Osteoblast (primary cell): ENCODE measurements around the gene TMEM184A. TPM values are rescaled to one million over a fixed set of nuclear protein-coding genes. Genes with fewer than 3 reads are reported as not detected.

Source experiments
- DNase-seq: peaks from one replicate; pipeline ENCODE4 v3.0.0; 2011; ENCODE audit warnings: low spot score, mixed read lengths; ENCODE audit not compliant: insufficient read length; ENCODE audit errors: missing footprints
- H2AFZ ChIP-seq: 2 replicates; pipeline ENCODE4 v1.6.0; 2011; ENCODE audit warnings: mild to moderate bottlenecking, low read length
- H3K27ac ChIP-seq: 2 replicates; pipeline ENCODE4 v1.5.1; 2011; ENCODE audit warnings: mild to moderate bottlenecking, low read depth, low read length, moderate library complexity
- H3K27me3 ChIP-seq: 2 replicates; pipeline ENCODE4 v1.6.0; 2012; ENCODE audit warnings: mild to moderate bottlenecking, control low read depth, inconsistent platforms, low read length, moderate library complexity; ENCODE audit not compliant: insufficient read depth
- H3K36me3 ChIP-seq: 2 replicates; pipeline ENCODE4 v1.5.1; 2011; ENCODE audit warnings: mild to moderate bottlenecking, low read length, control low read depth, moderate library complexity; ENCODE audit not compliant: insufficient read depth
- H3K4me1 ChIP-seq: 2 replicates; pipeline ENCODE4 v1.5.1; 2011; ENCODE audit warnings: mild to moderate bottlenecking, low read length, control low read depth, moderate library complexity; ENCODE audit not compliant: insufficient read depth
- H3K4me2 ChIP-seq: 2 replicates; pipeline ENCODE4 v1.6.0; 2011; ENCODE audit warnings: mild to moderate bottlenecking, low read length; ENCODE audit not compliant: insufficient read depth
- H3K4me3 ChIP-seq: fragments of 200-600 bp; sonication (generic); 3 replicates; pipeline ENCODE4 v1.5.1; 2012; ENCODE audit warnings: mild to moderate bottlenecking, low read length, inconsistent platforms; ENCODE audit not compliant: insufficient read depth
- H3K79me2 ChIP-seq: 2 replicates; pipeline ENCODE4 v1.6.0; 2012; ENCODE audit warnings: mild to moderate bottlenecking, low read length, control low read depth, inconsistent platforms; ENCODE audit not compliant: insufficient read depth
- H3K9me3 ChIP-seq: 2 replicates; pipeline ENCODE4 v1.5.1; 2011; ENCODE audit warnings: low read depth, low read length, control low read depth
- H4K20me1 ChIP-seq: 2 replicates; pipeline ENCODE4 v1.6.0; 2012; ENCODE audit warnings: mild to moderate bottlenecking, low read length, control low read depth; ENCODE audit not compliant: insufficient read depth
- CTCF ChIP-seq: IDR thresholded peaks from 2 replicates; pipeline ENCODE4 v1.5.1; 2011; ENCODE audit warnings: mild to moderate bottlenecking, low read depth, low read length, moderate library complexity; ENCODE audit errors: extremely low read depth
- total RNA-seq: library from RNA; depleted of rRNA; stranded (reverse); fragments of >200 nt; gene quantifications from 2 replicates; pipeline ENCODE4 v1.2.3, GENCODE V29; 2012

Gene TMEM184A
- total RNA-seq, 1 donor, result under 0.01 TPM

GRCh38 chr7:1558841-1559625 lies 3.0 kb upstream of the TMEM184A start:
- H3K4me3 ChIP-seq, result no peak overlapping the region
- peak; percentile 80 for DNase-seq
- H2AFZ ChIP-seq, result no peak overlapping the region
- no peaks in the 10 kb centered on the region for H3K79me2 ChIP-seq
- no peak overlapping the region for H3K4me2 ChIP-seq
- H3K27ac ChIP-seq, result no peak overlapping the region
- H3K9me3 ChIP-seq, result no peaks in the 10 kb centered on the region
- no peaks in the 10 kb centered on the region for H3K36me3 ChIP-seq
- TF ChIP-seq CTCF, result no peak
- no peaks in the 10 kb centered on the region for H3K27me3 ChIP-seq
- no peaks in the 10 kb centered on the region for H4K20me1 ChIP-seq
- H3K4me1 ChIP-seq, result peaks cover 13% of the 10 kb centered on the region

- no peak overlapping the region for H3K27ac ChIP-seq
- no peaks in the 10 kb centered on the region for H3K27me3 ChIP-seq
- no peaks in the 10 kb centered on the region for H4K20me1 ChIP-seq
- H3K4me2 ChIP-seq, result peak overlapping the region; percentile 16
- H3K4me1 ChIP-seq, result peaks cover 13% of the 10 kb centered on the region
- no peaks in the 10 kb centered on the region for H3K36me3 ChIP-seq
- peak; percentile 28 for TF ChIP-seq CTCF
- H3K4me3 ChIP-seq, result no peak overlapping the region
- no peaks in the 10 kb centered on the region for H3K9me3 ChIP-seq
- peak overlapping the region; percentile 28 for H2AFZ ChIP-seq
- DNase-seq, result peak; percentile 88
- no peaks in the 10 kb centered on the region for H3K79me2 ChIP-seq
These were observed 2.3 kb upstream of the TMEM184A start for GRCh38 chr7:1558181-1558811.

- H3K4me2 ChIP-seq, result no peak overlapping the region
- H3K4me3 ChIP-seq, result no peak overlapping the region
- peak; percentile 88 for DNase-seq
- H2AFZ ChIP-seq, result no peak overlapping the region
- peaks cover 13% of the 10 kb centered on the region for H3K4me1 ChIP-seq
- H3K9me3 ChIP-seq, result no peaks in the 10 kb centered on the region
- no peaks in the 10 kb centered on the region for H3K27me3 ChIP-seq
- no peak for TF ChIP-seq CTCF
- H3K79me2 ChIP-seq, result no peaks in the 10 kb centered on the region
- H3K27ac ChIP-seq, result no peak overlapping the region
- H4K20me1 ChIP-seq, result no peaks in the 10 kb centered on the region
- no peaks in the 10 kb centered on the region for H3K36me3 ChIP-seq
These were observed 1.8 kb upstream of the TMEM184A start for GRCh38 chr7:1557771-1558170.

GRCh38 chr7:1557006-1557405 lies 1.0 kb upstream of the TMEM184A start:
- H3K4me3 ChIP-seq, result no peak overlapping the region
- no peak overlapping the region for H2AFZ ChIP-seq
- TF ChIP-seq CTCF, result no peak
- no peaks in the 10 kb centered on the region for H3K36me3 ChIP-seq
- no peaks in the 10 kb centered on the region for H3K9me3 ChIP-seq
- no peaks in the 10 kb centered on the region for H4K20me1 ChIP-seq
- H3K27me3 ChIP-seq, result no peaks in the 10 kb centered on the region
- H3K79me2 ChIP-seq, result no peaks in the 10 kb centered on the region
- peaks cover 13% of the 10 kb centered on the region for H3K4me1 ChIP-seq
- peak; percentile 78 for DNase-seq
- H3K4me2 ChIP-seq, result no peak overlapping the region
- H3K27ac ChIP-seq, result no peak overlapping the region
